Left renal pelvis (tissue), 4 donors: ENCODE data around the gene CATSPERZ. TPM values are rescaled to one million over a fixed set of nuclear protein-coding genes. Genes with fewer than 3 reads are reported as not detected.
A peak's percentile ranks its signal among the peaks of the same experiment; 100 is the strongest.

ENCODE experiments used
- DNase-seq, 4 donors: peaks; one replicate each; pipeline ENCODE4 v3.0.0-alpha.2; 2013; ENCODE audit warnings: low read depth in 4 of 4, low spot score in 3 of 4
- polyA plus RNA-seq, 4 donors: library from polyadenylated mRNA; unstranded; fragments of 120-200 nt; gene quantifications; one replicate each; pipeline ENCODE4 v1.2.1, GENCODE V29; 2013; ENCODE audit not compliant: insufficient read length in 4 of 4

The CATSPERZ gene
- polyA plus RNA-seq, 4 donors: 0.79 TPM; not detected in 3

DNA sequence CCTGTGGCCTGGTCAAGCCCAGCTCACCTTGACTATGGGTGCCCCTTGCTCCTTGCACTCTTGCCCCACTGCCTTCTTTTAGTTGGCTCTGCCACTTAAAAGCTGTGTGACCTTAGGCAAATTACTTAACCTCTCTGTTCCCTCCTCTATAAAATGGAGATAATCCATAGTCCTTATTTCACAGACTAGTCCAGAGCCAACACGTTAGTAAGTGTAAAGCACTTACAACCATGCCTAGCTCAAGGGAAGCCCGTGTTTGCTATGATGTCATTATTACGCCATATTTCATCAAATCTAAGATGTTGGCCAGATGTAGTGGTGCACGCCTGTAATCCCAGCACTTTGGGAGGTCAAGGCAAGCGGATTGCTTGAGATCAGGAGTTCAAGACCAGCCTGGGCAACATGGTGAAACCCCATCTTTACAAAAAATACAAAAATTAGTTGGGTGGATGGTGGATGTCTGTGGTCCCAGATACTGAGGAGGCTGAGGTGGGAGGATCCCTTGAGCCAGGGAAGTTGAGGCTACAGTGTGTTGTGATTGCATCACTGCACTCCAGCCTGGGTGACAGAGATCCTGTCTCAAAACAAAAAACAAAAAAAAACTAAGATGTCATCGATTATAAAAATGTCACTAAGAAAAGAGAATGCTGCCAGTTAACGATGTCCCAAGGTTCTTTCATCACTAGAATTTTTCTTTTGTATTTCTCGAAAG is 37.5 kb downstream of the CATSPERZ start:
- DNase-seq: no peak

DNA sequence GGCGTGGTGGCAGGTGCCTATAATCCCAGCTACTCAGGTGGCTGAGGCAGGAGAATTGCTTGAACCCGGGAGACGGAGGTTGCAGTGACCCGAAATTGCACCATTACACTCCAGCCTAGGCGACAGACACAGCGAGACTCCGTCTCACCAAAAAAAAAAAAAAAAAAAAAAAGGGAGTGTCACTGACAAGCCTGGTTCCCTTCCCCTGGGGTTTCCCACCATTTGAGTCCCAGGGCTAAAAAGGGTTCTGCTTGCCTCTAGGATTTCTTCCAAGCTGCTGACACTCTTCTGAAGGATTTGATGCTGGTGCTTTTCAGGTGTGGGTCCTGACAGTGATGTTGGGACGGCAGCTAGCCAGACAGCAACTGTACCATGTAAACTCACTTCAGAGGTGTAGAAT is 38.6 kb downstream of the CATSPERZ start:
- DNase-seq: no peak

GRCh38 chr11:64339286-64339685 is 39.1 kb downstream of the CATSPERZ start:
- DNase-seq: no peak

GRCh38 chr11:64339754-64340408 is 39.7 kb downstream of the CATSPERZ start, which contains the start of gene CCDC88B:
CCDC88B (plus strand) TSS chr11:64340204; CDS start chr11:64340267, 63 bp downstream.
- no peak for DNase-seq

GRCh38 chr11:64340671-64341335 is 40.6 kb downstream of the CATSPERZ start:
- DNase-seq: no peak

DNA sequence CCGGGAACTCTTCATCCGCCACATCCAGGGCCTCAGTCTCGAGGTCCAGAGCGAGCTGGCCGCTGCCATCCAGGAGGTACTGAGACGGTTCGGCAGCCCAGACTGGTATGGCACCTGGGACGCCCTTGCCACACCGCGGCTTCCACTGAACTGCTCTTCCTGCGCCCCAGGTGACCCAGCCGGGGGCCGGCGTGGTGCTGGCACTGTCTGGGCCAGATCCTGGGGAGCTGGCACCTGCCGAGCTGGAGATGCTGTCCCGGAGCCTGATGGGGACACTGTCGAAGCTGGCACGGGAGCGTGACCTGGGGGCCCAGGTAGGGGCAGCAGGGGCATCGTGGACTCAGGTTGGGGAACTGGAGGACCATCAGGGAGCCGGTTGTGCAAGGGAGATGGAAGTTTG is 41.3 kb downstream of the CATSPERZ start:
- no peak for DNase-seq

- DNase-seq: peak in 1 of 4 donors; percentile 55
Measured at GRCh38 chr11:64341851-64342791, 42.0 kb downstream of the CATSPERZ start.

GRCh38 chr11:64342869-64343745 is 42.9 kb downstream of the CATSPERZ start:
- DNase-seq: no peak

DNA sequence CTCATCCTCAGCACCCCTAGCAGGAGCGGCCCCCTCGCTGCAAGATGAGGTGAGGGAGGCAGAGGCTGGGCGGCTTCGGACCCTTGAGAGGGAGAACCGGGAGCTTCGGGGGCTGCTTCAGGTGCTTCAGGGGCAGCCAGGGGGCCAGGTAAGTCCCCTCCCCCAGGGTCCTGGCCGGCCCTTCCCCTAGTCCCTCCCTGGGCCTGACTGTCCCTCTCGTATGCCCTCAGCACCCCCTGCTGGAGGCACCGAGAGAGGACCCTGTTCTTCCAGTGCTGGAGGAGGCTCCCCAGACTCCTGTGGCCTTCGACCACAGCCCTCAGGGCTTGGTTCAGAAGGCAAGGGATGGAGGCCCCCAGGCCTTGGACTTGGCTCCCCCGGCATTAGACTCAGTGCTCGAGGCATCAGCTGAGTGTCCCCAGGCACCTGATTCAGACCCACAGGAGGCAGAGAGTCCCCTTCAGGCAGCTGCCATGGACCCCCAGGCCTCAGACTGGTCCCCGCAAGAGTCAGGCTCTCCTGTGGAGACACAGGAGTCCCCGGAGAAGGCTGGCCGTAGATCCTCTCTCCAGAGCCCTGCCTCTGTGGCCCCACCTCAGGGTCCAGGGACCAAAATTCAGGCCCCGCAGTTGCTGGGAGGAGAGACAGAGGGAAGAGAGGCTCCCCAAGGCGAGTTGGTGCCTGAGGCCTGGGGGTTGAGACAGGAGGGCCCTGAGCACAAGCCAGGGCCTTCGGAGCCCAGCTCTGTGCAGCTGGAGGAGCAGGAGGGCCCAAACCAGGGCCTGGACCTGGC is 43.8 kb downstream of the CATSPERZ start:
- DNase-seq: no peak

DNA sequence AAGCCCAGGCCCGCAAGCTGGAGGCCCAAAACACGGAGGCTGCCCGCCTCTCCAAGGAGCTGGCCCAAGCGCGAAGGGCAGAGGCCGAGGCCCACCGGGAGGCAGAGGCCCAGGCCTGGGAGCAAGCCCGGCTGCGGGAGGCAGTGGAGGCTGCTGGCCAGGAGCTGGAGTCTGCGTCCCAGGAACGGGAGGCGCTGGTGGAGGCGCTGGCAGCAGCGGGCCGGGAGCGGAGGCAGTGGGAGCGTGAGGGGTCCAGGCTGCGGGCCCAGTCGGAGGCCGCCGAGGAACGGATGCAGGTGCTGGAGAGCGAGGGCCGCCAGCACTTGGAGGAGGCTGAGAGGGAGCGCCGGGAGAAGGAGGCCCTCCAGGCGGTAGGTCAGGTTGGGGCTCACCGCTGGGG is 44.6 kb downstream of the CATSPERZ start:
- DNase-seq: no peak

DNA sequence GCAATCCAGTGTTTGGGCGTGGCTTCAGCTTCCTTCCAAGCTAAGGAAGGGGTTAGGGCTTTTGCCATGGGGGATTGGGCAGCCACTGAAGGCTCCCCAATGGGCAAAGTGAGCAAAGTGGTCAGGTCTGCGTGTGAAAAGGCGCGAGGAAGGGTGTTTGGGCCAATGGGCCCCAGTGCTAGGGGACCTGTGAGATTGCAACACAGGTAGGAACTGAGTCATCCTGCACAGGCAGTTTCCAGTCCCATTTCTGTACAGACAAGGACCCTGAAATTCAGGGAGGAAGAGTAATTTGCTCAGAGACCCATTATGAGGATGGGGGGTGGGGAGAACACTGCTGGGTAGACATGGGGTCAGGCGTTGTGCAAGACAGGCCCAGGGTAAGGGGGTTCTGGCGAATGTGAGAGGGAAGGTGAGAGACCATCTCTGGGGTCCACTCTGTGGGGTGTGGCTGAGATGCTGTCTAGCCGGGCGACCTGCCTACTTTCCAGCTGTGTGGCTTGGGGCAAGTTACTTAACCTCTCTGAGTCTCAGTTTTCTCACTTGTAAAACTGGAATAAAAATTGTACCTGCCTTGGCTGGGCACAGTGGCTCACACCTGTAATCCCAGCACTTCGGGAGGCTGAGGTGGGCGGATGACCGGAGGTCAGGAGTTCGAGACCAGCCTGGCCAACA is 47.2 kb downstream of the CATSPERZ start:
- no peak for DNase-seq

GRCh38 chr11:64348383-64349024 is 48.3 kb downstream of the CATSPERZ start:
- DNase-seq: no peak

DNA sequence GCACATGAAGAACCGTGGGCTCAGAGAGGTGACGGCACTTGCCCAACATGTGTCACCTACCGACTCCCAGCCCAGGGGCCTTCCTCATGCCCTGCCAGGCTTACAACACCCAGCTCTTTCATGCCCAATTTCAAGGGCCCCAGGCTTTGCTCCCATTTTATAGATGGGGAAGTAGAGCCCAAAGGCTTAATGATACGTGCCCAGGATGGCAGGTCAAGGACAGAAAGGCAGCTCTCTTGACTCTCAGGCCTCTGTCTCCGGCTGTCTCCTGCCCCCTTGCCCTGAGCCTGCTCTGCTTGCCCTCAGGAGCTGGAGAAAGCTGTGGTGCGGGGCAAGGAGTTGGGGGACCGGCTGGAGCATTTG is 48.8 kb downstream of the CATSPERZ start:
- no peak for DNase-seq

- no peak for DNase-seq
Measured at GRCh38 chr11:64349404-64349803, 49.2 kb downstream of the CATSPERZ start.

DNA sequence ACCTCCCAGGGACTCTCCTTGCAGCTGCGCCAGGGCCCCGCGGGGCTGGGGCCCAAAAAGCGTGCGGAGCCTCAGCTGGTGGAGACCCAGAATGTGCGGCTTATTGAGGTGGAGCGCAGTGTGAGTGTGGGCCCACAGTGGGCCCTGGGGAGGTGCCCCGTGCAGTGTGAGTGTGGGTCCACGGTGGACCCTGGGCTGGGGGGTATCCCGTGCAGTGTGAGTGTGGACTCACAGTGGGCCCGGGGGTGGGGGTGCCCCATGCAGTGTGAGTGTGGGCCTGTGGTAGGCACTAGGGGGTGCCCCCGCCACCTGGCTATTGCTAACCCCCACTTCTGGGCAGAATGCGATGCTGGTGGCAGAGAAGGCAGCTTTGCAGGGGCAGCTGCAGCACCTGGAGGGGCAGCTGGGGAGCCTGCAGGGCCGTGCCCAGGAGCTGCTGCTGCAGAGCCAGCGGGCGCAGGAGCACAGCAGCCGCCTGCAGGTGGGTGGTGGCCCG is 51.0 kb downstream of the CATSPERZ start:
- DNase-seq: no peak

DNA sequence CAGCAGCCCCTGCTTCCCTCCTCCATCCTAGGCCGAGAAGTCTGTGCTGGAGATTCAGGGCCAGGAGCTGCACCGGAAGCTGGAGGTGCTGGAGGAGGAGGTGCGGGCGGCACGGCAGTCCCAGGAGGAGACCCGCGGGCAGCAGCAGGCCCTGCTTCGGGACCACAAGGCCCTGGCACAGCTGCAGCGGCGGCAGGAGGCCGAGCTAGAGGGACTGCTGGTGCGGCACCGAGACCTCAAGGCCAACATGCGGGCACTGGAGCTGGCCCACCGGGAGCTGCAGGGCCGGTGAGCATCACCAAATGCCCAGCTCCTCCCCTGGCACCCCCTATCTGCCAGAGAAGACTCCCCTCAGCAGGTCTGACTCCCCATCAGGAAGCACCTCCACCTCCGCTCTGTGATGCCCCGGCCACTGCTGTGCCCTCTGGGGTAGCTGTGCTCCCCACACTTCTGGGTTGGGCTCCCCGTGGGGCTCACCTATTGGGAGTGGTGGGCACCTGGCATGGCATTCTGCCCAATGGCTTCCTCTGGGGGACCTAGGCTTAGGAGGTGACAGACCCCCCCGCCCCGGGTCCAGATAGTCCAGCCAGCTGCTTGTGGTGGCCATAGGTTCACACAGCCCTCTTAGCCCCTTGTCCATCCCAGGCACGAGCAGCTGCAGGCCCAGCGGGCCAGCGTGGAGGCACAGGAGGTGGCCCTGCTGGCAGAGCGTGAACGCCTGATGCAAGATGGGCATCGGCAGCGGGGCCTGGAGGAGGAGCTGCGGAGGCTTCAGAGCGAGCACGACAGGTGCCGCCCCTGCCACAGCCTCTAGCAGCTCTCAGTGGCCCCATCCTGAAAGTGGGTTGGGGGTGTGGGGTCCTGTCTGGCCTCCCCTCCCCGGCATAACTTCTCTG is 52.2 kb downstream of the CATSPERZ start:
- no peak for DNase-seq
